ENCODE measurements around the gene MBP.
"Not testable (repeated sequence)": the region's sequence is repeated elsewhere in the genome, so short reads cannot be mapped to it uniquely, and the experiment has no call there.

DNA sequence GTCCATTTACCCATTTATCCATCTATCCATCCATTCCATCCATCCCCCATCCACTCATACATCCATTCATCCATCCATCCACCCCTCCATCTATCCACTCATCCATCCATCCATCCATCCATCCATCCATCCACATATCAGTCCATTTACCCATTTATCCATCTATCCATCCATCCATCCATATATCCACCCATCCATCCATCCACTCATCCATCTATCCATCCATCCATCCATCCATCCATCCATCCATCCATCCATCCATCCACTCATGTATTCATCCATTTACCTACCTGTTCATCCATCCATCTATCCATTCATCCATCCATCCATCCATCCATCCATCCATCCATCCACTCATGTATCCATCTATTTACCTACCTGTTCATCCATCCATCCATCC lies 113.9 kb downstream of the MBP start:
- TF ChIP-seq, protein P1, sequence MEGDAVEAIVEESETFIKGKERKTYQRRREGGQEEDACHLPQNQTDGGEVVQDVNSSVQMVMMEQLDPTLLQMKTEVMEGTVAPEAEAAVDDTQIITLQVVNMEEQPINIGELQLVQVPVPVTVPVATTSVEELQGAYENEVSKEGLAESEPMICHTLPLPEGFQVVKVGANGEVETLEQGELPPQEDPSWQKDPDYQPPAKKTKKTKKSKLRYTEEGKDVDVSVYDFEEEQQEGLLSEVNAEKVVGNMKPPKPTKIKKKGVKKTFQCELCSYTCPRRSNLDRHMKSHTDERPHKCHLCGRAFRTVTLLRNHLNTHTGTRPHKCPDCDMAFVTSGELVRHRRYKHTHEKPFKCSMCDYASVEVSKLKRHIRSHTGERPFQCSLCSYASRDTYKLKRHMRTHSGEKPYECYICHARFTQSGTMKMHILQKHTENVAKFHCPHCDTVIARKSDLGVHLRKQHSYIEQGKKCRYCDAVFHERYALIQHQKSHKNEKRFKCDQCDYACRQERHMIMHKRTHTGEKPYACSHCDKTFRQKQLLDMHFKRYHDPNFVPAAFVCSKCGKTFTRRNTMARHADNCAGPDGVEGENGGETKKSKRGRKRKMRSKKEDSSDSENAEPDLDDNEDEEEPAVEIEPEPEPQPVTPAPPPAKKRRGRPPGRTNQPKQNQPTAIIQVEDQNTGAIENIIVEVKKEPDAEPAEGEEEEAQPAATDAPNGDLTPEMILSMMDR (IDR thresholded peaks at IDR 0.05) = not testable (repeated sequence)
- TF ChIP-seq POLR2A (IDR thresholded peaks at IDR 0.05) = not testable (repeated sequence)

Measured in thyroid gland (tissue), 4 donors.